GM18519 (cell line): Measurements from ENCODE around the gene TATDN3.
"Not testable (repeated sequence)": the region's sequence is repeated elsewhere in the genome, so short reads cannot be mapped to it uniquely, and the experiment has no call there.

Experiments used
- ATAC-seq: cut with Tn5 transposase; IDR thresholded peaks from one replicate; pipeline ENCODE4 v1.9.1; 2021; ENCODE audit warnings: mild to moderate bottlenecking, moderate library complexity; ENCODE audit not compliant: unreplicated experiment, low FRiP score

Gene TATDN3

GRCh38 chr1:212825798-212826452, 34.2 kb downstream of the TATDN3 start:
- ATAC-seq = no peak

GRCh38 chr1:212827171-212827776, 35.6 kb downstream of the TATDN3 start:
- no peak for ATAC-seq

GRCh38 chr1:212827831-212828278, 36.2 kb downstream of the TATDN3 start:
- ATAC-seq = no peak

- ATAC-seq = no peak
Observed at GRCh38 chr1:212828395-212828794, 36.7 kb downstream of the TATDN3 start.

- ATAC-seq = not testable (repeated sequence)
Observed at GRCh38 chr1:212833211-212834207, 41.8 kb downstream of the TATDN3 start.

GRCh38 chr1:212838145-212838544, 46.5 kb downstream of the TATDN3 start:
- ATAC-seq = no peak

- not testable (repeated sequence) for ATAC-seq
Observed at GRCh38 chr1:212844521-212844920, 52.8 kb downstream of the TATDN3 start.

- no peak for ATAC-seq
Observed at GRCh38 chr1:212847549-212847948, 55.9 kb downstream of the TATDN3 start, which contains the start of gene SPATA45. SPATA45 (minus strand) TSS chr1:212847649; CDS start chr1:212836149, 11,500 bp downstream.

- ATAC-seq = no peak
Observed at GRCh38 chr1:212852105-212852688, 60.5 kb downstream of the TATDN3 start.

GRCh38 chr1:212853658-212854057, 62.0 kb downstream of the TATDN3 start:
- ATAC-seq = no peak

- ATAC-seq = no peak
Observed at GRCh38 chr1:212856755-212857154, 65.1 kb downstream of the TATDN3 start.

GRCh38 chr1:212857992-212858460, 66.3 kb downstream of the TATDN3 start, which contains the start of gene FLVCR1:
FLVCR1 (plus strand) TSS chr1:212858275; CDS start chr1:212858453, 178 bp downstream.
- peak; percentile 92 for ATAC-seq

- ATAC-seq = no peak
Observed at GRCh38 chr1:212858461-212859265, 67.0 kb downstream of the TATDN3 start.

GRCh38 chr1:212860713-212861581, 69.3 kb downstream of the TATDN3 start:
- no peak for ATAC-seq

- no peak for ATAC-seq
Observed at GRCh38 chr1:212862111-212862690, 70.5 kb downstream of the TATDN3 start.

GRCh38 chr1:212863345-212863744, 71.7 kb downstream of the TATDN3 start:
- ATAC-seq = not testable (repeated sequence)

- no peak for ATAC-seq
Observed at GRCh38 chr1:212864201-212864600, 72.5 kb downstream of the TATDN3 start.
